MCF 10A (cell line): Measurements from ENCODE around the gene FAM131C. TPM values are rescaled to one million over a fixed set of nuclear protein-coding genes. Genes with fewer than 3 reads are reported as not detected.
"Not testable (repeated sequence)": the region's sequence is repeated elsewhere in the genome, so short reads cannot be mapped to it uniquely, and the experiment has no call there.

Experiments
- BruUV-seq: library from RNA; stranded (reverse); fragments of 400-500 nt; replicated peaks from 2 replicates; lab custom pipeline; 2021; lab: Mats Ljungman, UMichigan
- CTCF ChIA-PET: fragments of 300-600 bp; sonication (Branson Sonifier 250); formaldehyde crosslinking; extraction: SDS; loops from one replicate; lab custom pipeline; 2021; ENCODE audit warnings: antibody characterized with exemption, inconsistent platforms; lab: Yijun Ruan, JAX
- POLR2A ChIA-PET: fragments of 300-600, 350-650 bp; sonication (Branson Sonifier 250); formaldehyde crosslinking; extraction: SDS; loops from one replicate; lab custom pipeline; 2020; ENCODE audit warnings: antibody characterized with exemption, inconsistent platforms; lab: Yijun Ruan, JAX
- DNase-seq: peaks from one replicate; pipeline ENCODE4 v3.0.0-alpha.2; 2018; ENCODE audit not compliant: unreplicated experiment
- H3K27ac Mint-ChIP-seq: one replicate; pipeline ENCODE4 v1.8.0; 2022; ENCODE audit warnings: mild to moderate bottlenecking, low read depth, mixed read lengths; ENCODE audit not compliant: unreplicated experiment
- H3K27me3 Mint-ChIP-seq: one replicate; pipeline ENCODE4 v1.8.0; 2022; ENCODE audit warnings: mixed read lengths; ENCODE audit not compliant: insufficient read depth, unreplicated experiment
- H3K36me3 Mint-ChIP-seq: one replicate; pipeline ENCODE4 v1.8.0; 2022; ENCODE audit warnings: mild to moderate bottlenecking, moderate library complexity, mixed read lengths; ENCODE audit not compliant: insufficient read depth, unreplicated experiment
- H3K4me1 Mint-ChIP-seq: one replicate; pipeline ENCODE4 v1.8.0; 2022; ENCODE audit warnings: mixed read lengths; ENCODE audit not compliant: insufficient read depth, unreplicated experiment
- H3K4me3 Mint-ChIP-seq: one replicate; pipeline ENCODE4 v1.8.0; 2022; ENCODE audit warnings: mild to moderate bottlenecking, moderate library complexity, mixed read lengths; ENCODE audit not compliant: unreplicated experiment
- H3K9me3 Mint-ChIP-seq: one replicate; pipeline ENCODE4 v1.8.0; 2022; ENCODE audit warnings: mixed read lengths; ENCODE audit not compliant: unreplicated experiment
- CTCF ChIP-seq: fragments of 200-600 bp; IDR thresholded peaks from one replicate; pipeline ENCODE4 v1.8.0; 2022; ENCODE audit warnings: antibody characterized with exemption, mild to moderate bottlenecking; ENCODE audit not compliant: unreplicated experiment
- intact Hi-C: fragments of 100-400 bp; cut with micrococcal nuclease; formaldehyde crosslinking; loops from 2 replicates; pipeline ENCODE4 v1.14.1; 2022
- total RNA-seq: library from RNA; stranded (reverse); gene quantifications from 2 replicates; pipeline ENCODE4 v1.2.3, GENCODE V29; 2022

Gene FAM131C
- total RNA-seq, 1 experiment from 2014 or later, result not detected

DNA sequence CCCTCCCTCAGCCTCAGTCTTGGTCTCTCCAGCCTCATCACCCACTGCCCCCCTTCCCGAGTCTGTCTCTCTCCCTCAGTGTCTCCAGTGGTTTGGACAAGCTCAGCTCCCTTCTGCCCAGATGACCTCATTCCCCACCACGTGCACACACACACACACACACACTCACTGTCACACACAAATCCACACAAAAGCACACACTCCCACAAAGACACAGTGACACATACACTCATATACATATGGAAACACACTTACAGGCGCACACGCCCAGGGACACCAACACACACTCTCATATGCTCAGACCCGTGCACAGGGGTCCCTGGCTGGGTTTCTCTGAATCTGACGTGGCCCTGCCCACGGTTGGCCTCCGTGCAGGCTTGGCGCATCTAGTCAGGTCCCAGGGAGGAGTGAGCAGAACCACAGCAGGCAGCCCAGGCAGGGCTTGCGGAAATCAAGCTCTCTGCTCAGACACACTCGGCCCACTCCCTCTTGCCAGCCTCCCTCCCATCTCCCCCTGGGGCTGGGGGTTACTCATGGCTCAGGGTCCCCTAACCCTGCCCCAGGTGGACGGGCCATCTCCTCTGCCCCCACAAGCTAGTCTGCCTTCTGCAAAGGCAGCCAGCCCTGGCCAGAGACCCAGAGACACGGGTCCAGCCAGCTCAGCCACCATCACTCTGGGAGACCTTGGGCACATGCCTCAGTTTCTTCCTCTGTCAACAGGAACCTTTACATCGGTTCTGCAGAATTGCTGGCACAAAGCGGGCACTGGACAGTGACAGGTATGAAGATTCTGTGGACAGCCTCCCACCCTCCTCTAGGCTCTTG lies 38.5 kb upstream of the FAM131C start:
- Mint-ChIP-seq H3K27ac (no peak overlapping the region), H3K9me3 (no peaks in the 10 kb centered on the region), H3K27me3 (no peaks in the 10 kb centered on the region), H3K4me3 (no peak overlapping the region), H3K4me1 (no peaks in the 10 kb centered on the region), H3K36me3 (no peaks in the 10 kb centered on the region)
- intact Hi-C loops, result no loop called here
- CTCF ChIA-PET, result no interaction called here
- POLR2A ChIA-PET, result interaction anchor here (1.0 to 1.7 kb wide), 3 partner anchors 9 to 12 kb away, joined by 3 to 6 read pairs (median 4); no protein-coding TSS in a partner anchor
- no peak for TF ChIP-seq CTCF
- no TSS peak for BruUV-seq
- no peak for DNase-seq

DNA sequence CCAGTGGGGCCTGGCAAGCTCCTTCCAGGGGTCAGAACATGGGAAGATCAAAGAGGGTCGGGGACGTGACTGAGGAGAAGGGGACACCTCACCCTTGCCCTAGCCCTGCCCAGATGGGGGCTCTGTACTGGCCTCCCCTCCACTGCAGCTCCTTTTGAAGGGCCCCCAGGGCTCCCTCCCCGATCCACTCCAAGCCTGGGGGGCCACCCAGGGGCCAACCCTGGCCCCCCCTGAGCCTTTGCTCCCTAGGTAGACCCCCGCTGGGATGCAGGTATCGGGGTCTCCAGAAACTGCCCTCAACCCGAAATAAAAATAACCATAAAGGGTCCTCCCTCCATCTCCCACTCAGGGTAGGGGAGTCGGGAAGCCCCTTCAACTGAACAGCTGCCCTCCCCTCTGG lies 37.4 kb upstream of the FAM131C start:
- TF ChIP-seq CTCF, result no peak
- no peaks in the 10 kb centered on the region for H3K9me3 Mint-ChIP-seq
- CTCF ChIA-PET, result interaction anchor here (0.8 to 2.2 kb wide), 2 partner anchors 12 to 28 kb away, joined by 3 to 10 read pairs; no protein-coding TSS in a partner anchor
- no peak overlapping the region for H3K4me3 Mint-ChIP-seq
- no TSS peak for BruUV-seq
- no peaks in the 10 kb centered on the region for H3K4me1 Mint-ChIP-seq
- H3K27ac Mint-ChIP-seq, result no peak overlapping the region
- no peak for DNase-seq
- POLR2A ChIA-PET, result interaction anchor here (0.6 to 1.7 kb wide), 3 partner anchors 10 to 1373 kb away, joined by 3 to 4 read pairs (median 3); no protein-coding TSS in a partner anchor
- no peaks in the 10 kb centered on the region for H3K27me3 Mint-ChIP-seq
- intact Hi-C loops, result no loop called here
- no peaks in the 10 kb centered on the region for H3K36me3 Mint-ChIP-seq

DNA sequence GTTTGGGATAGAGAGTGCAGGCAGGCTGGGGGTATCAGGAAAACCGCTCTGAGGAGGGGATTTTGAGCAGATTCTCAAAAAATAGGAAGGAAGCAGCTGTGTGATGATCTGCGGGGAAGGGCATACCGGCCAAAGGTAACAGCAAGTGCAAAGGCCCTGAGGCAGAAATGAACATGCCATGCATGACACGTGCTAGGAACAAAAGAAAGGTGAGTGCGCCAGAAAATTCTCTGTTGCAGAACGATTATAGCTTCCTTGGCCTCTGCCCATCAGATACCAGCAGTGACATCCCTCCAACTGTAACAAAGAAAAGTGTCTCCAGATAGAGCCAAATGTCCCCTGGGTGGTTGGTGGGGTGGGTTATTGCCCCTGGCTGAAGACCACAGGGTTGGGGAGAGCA lies 37.0 kb upstream of the FAM131C start:
- BruUV-seq, result no TSS peak
- Mint-ChIP-seq H3K36me3 (no peaks in the 10 kb centered on the region), H3K27ac (no peak overlapping the region), H3K4me3 (no peak overlapping the region), H3K27me3 (no peaks in the 10 kb centered on the region), H3K4me1 (no peaks in the 10 kb centered on the region), H3K9me3 (no peaks in the 10 kb centered on the region)
- ChIA-PET POLR2A (interaction anchor here (0.6 to 1.7 kb wide), 4 partner anchors 13 to 1373 kb away, joined by 3 to 4 read pairs (median 3); no protein-coding TSS in a partner anchor), CTCF (interaction anchor here (0.6 to 2.2 kb wide), 3 partner anchors 12 to 116 kb away, joined by 3 to 10 read pairs (median 5); no protein-coding TSS in a partner anchor)
- DNase-seq, result no peak
- no peak for TF ChIP-seq CTCF
- intact Hi-C loops, result no loop called here

- POLR2A ChIA-PET, result interaction anchor here (0.6 to 1.0 kb wide), 4 partner anchors 13 to 79 kb away, joined by 3 read pairs; no protein-coding TSS in a partner anchor
- BruUV-seq, result no TSS peak
- CTCF ChIA-PET, result interaction anchor here (0.6 to 2.2 kb wide), 2 partner anchors 21 to 27 kb away, joined by 3 to 10 read pairs; no protein-coding TSS in a partner anchor
- Mint-ChIP-seq H3K36me3 (no peaks in the 10 kb centered on the region), H3K4me1 (no peaks in the 10 kb centered on the region), H3K4me3 (no peak overlapping the region), H3K27me3 (no peaks in the 10 kb centered on the region), H3K9me3 (no peaks in the 10 kb centered on the region), H3K27ac (no peak overlapping the region)
- TF ChIP-seq CTCF, result no peak
- intact Hi-C loops, result no loop called here
- DNase-seq, result no peak
These were observed 36.1 kb upstream of the FAM131C start for GRCh38 chr1:16109571-16109970.

- CTCF ChIA-PET, result interaction anchor here (0.7 to 2.5 kb wide), 2 partner anchors 25 to 79 kb away, joined by 4 to 10 read pairs; no protein-coding TSS in a partner anchor
- not testable (repeated sequence) for H3K27ac Mint-ChIP-seq
These were observed 33.6 kb upstream of the FAM131C start for GRCh38 chr1:16107039-16107438.

More at GRCh38 chr1:16107039-16107438, 33.6 kb upstream of the FAM131C start:
- H3K36me3 Mint-ChIP-seq, H3K9me3 Mint-ChIP-seq, BruUV-seq, H3K27me3 Mint-ChIP-seq, intact Hi-C loops, H3K4me1 Mint-ChIP-seq, DNase-seq, H3K4me3 Mint-ChIP-seq: not testable (repeated sequence)
- POLR2A ChIA-PET, result interaction anchor here (1.2 to 1.3 kb wide), 2 partner anchors 37 to 68 kb away, joined by 3 to 5 read pairs; no protein-coding TSS in a partner anchor
